ENCODE results near the gene CENPV. TPM values are rescaled to one million over a fixed set of nuclear protein-coding genes. Genes with fewer than 3 reads are reported as not detected.

Gene CENPV
- total RNA-seq, 1 donor from 2014 or later: 220 TPM

- H3K27ac ChIP-seq: no peak overlapping the region
- peaks cover 13% of the 10 kb centered on the region for H4K20me1 ChIP-seq (ENCODE audit: low read depth)
- H3K79me2 ChIP-seq (ENCODE audit: low read depth): peaks cover 4% of the 10 kb centered on the region
- no peak overlapping the region for H3K4me2 ChIP-seq
- TF ChIP-seq EZH2phosphoT487 (IDR thresholded peaks at IDR 0.05) (no peak), CTCF (IDR thresholded peaks at IDR 0.05) (no peak), EZH2 (IDR thresholded peaks at IDR 0.05) (no peak)
- H3K9ac ChIP-seq: no peak overlapping the region
- H3K27me3 ChIP-seq: no peaks in the 10 kb centered on the region
- H3K27me3 Mint-ChIP-seq (ENCODE audit: insufficient read depth, low read depth): peaks cover 2% of the 10 kb centered on the region
- H3K27ac Mint-ChIP-seq: no peak overlapping the region
- no peaks in the 10 kb centered on the region for H3K4me1 ChIP-seq
- H3K9me3 Mint-ChIP-seq: no peaks in the 10 kb centered on the region
- H3K4me3 Mint-ChIP-seq: no peak overlapping the region
- no peak overlapping the region for H2AFZ ChIP-seq (replicated peaks)
- no peak for DNase-seq (ENCODE audit: low spot score)
- H3F3A ChIP-seq (ENCODE audit: low read depth): peaks cover 30% of the 10 kb centered on the region
- H3K4me1 Mint-ChIP-seq: no peaks in the 10 kb centered on the region
- no peaks in the 10 kb centered on the region for H3K9me3 ChIP-seq (ENCODE audit: low read depth)
- H3K4me3 ChIP-seq: no peak overlapping the region
- H3K36me3 ChIP-seq: peaks cover 15% of the 10 kb centered on the region
- peaks cover 30% of the 10 kb centered on the region for H3K36me3 Mint-ChIP-seq
These were observed 9.7 kb downstream of the CENPV start for GRCh38 chr17:16343569-16343968.

- no peaks in the 10 kb centered on the region for H3K9me3 Mint-ChIP-seq
These were observed 10.3 kb downstream of the CENPV start for GRCh38 chr17:16342979-16343378.

GRCh38 chr17:16339959-16340358, 13.3 kb downstream of the CENPV start:
- Mint-ChIP-seq H3K27me3 (ENCODE audit: insufficient read depth, low read depth) (peaks cover 2% of the 10 kb centered on the region), H3K36me3 (peaks cover 20% of the 10 kb centered on the region), H3K4me3 (no peak overlapping the region), H3K27ac (no peak overlapping the region), H3K4me1 (no peaks in the 10 kb centered on the region), H3K9me3 (no peaks in the 10 kb centered on the region)
- Histone ChIP-seq H3K27me3 (no peaks in the 10 kb centered on the region), H3K9me3 (ENCODE audit: low read depth) (no peaks in the 10 kb centered on the region), H2AFZ (replicated peaks) (no peak overlapping the region), H3K4me1 (no peaks in the 10 kb centered on the region), H3K4me3 (no peak overlapping the region), H3K9ac (no peak overlapping the region), H3K27ac (no peak overlapping the region), H3K79me2 (ENCODE audit: low read depth) (no peaks in the 10 kb centered on the region), H4K20me1 (ENCODE audit: low read depth) (no peaks in the 10 kb centered on the region), H3K4me2 (no peak overlapping the region), H3F3A (ENCODE audit: low read depth) (peaks cover 19% of the 10 kb centered on the region), H3K36me3 (peaks cover 7% of the 10 kb centered on the region)
- DNase-seq (ENCODE audit: low spot score): no peak
- TF ChIP-seq CTCF (IDR thresholded peaks at IDR 0.05) (no peak), EZH2phosphoT487 (IDR thresholded peaks at IDR 0.05) (no peak), EZH2 (IDR thresholded peaks at IDR 0.05) (no peak)

More at GRCh38 chr17:16342979-16343378, 10.3 kb downstream of the CENPV start:
- peaks cover 30% of the 10 kb centered on the region for H3F3A ChIP-seq (ENCODE audit: low read depth)
- H3K4me1 ChIP-seq: no peaks in the 10 kb centered on the region
- DNase-seq (ENCODE audit: low spot score): no peak
- no peaks in the 10 kb centered on the region for H3K9me3 ChIP-seq (ENCODE audit: low read depth)
- H3K27me3 ChIP-seq: no peaks in the 10 kb centered on the region
- peaks cover 14% of the 10 kb centered on the region for H3K36me3 ChIP-seq
- no peaks in the 10 kb centered on the region for H3K79me2 ChIP-seq (ENCODE audit: low read depth)
- Mint-ChIP-seq H3K4me1 (no peaks in the 10 kb centered on the region), H3K36me3 (peaks cover 32% of the 10 kb centered on the region), H3K4me3 (no peak overlapping the region), H3K27ac (no peak overlapping the region), H3K27me3 (ENCODE audit: insufficient read depth, low read depth) (peaks cover 2% of the 10 kb centered on the region)
- H3K4me2 ChIP-seq: no peak overlapping the region
- H3K9ac ChIP-seq: no peak overlapping the region
- H3K4me3 ChIP-seq: no peak overlapping the region
- no peak overlapping the region for H2AFZ ChIP-seq (replicated peaks)
- no peak overlapping the region for H3K27ac ChIP-seq
- H4K20me1 ChIP-seq (ENCODE audit: low read depth): peaks cover 12% of the 10 kb centered on the region
- TF ChIP-seq EZH2phosphoT487 (IDR thresholded peaks at IDR 0.05): no peak
- TF ChIP-seq CTCF (IDR thresholded peaks at IDR 0.05): no peak

Data from neural progenitor cell (in vitro differentiated cells).